Mesenteric fat pad (tissue), 1 donor: ENCODE results near the gene TLE1. TPM values are rescaled to one million over a fixed set of nuclear protein-coding genes. Genes with fewer than 3 reads are reported as not detected.
"Not testable (repeated sequence)": the region's sequence is repeated elsewhere in the genome, so short reads cannot be mapped to it uniquely, and the experiment has no call there.

Experiments used
- DNase-seq: peaks from one replicate; pipeline ENCODE4 v3.0.0-alpha.2; 2020; ENCODE audit warnings: low spot score
- total RNA-seq: library from RNA; stranded (reverse); fragmentation: NEBNext Ultra II Directional; extraction: Animal tissue kit (Norgen Biotek cat#: 25700); gene quantifications from one replicate; pipeline ENCODE4 v1.2.1, GENCODE V29; 2021
- donor health status: DM: yes; HTN: yes; CAD: no.

TLE1 gene
- total RNA-seq, 1 donor from 2014 or later = 115 TPM

- DNase-seq = no peak
Measured at GRCh38 chr9:81622471-81623255, 66.7 kb downstream of the TLE1 start.

GRCh38 chr9:81621785-81622259, 67.5 kb downstream of the TLE1 start:
- DNase-seq = no peak

GRCh38 chr9:81621118-81621517, 68.2 kb downstream of the TLE1 start:
- no peak for DNase-seq

- DNase-seq = no peak
Measured at GRCh38 chr9:81620002-81620390, 69.4 kb downstream of the TLE1 start.

GRCh38 chr9:81619353-81620001, 69.9 kb downstream of the TLE1 start:
- no peak for DNase-seq

GRCh38 chr9:81618923-81619322, 70.4 kb downstream of the TLE1 start:
- no peak for DNase-seq

GRCh38 chr9:81616141-81616540, 73.2 kb downstream of the TLE1 start:
- DNase-seq = no peak

- DNase-seq = no peak
Measured at GRCh38 chr9:81614335-81614734, 75.0 kb downstream of the TLE1 start.

- no peak for DNase-seq
Measured at GRCh38 chr9:81613002-81613812, 76.1 kb downstream of the TLE1 start.

- no peak for DNase-seq
Measured at GRCh38 chr9:81611664-81612063, 77.7 kb downstream of the TLE1 start.

- no peak for DNase-seq
Measured at GRCh38 chr9:81610740-81611107, 78.6 kb downstream of the TLE1 start.

GRCh38 chr9:81609782-81610739, 79.3 kb downstream of the TLE1 start:
- DNase-seq = no peak

- DNase-seq = no peak
Measured at GRCh38 chr9:81608289-81608657, 81.1 kb downstream of the TLE1 start.

- no peak for DNase-seq
Measured at GRCh38 chr9:81607593-81608288, 81.6 kb downstream of the TLE1 start.

- not testable (repeated sequence) for DNase-seq
Measured at GRCh38 chr9:81606261-81606660, 83.1 kb downstream of the TLE1 start.

GRCh38 chr9:81605170-81605670, 84.1 kb downstream of the TLE1 start:
- no peak for DNase-seq

GRCh38 chr9:81604306-81605169, 84.8 kb downstream of the TLE1 start:
- DNase-seq = no peak

GRCh38 chr9:81602887-81603680, 86.3 kb downstream of the TLE1 start:
- DNase-seq = no peak
